C1 segment of cervical spinal cord (tissue), 14 donors: ENCODE results near the gene CALML5.
"Not testable (repeated sequence)": the region's sequence is repeated elsewhere in the genome, so short reads cannot be mapped to it uniquely, and the experiment has no call there.

Source experiments
- DNase-seq, 14 donors: peaks; one replicate each; lab custom pipeline; 2025; lab: John Stamatoyannopoulos, UW

Gene CALML5

GRCh38 chr10:5482016-5482415 is 17.4 kb downstream of the CALML5 start:
- DNase-seq, result no peak

GRCh38 chr10:5481121-5481520 is 18.2 kb downstream of the CALML5 start:
- DNase-seq, result no peak

- DNase-seq, result no peak
Measured at GRCh38 chr10:5480162-5480941, 19.0 kb downstream of the CALML5 start.

- no peak for DNase-seq
Measured at GRCh38 chr10:5479481-5480161, 19.7 kb downstream of the CALML5 start.

- DNase-seq, result no peak
Measured at GRCh38 chr10:5478694-5479305, 20.6 kb downstream of the CALML5 start.

GRCh38 chr10:5477948-5478693 is 21.2 kb downstream of the CALML5 start:
- no peak for DNase-seq

GRCh38 chr10:5476918-5477525 is 22.3 kb downstream of the CALML5 start:
- DNase-seq, result no peak

GRCh38 chr10:5475974-5476807 is 23.2 kb downstream of the CALML5 start:
- not testable (repeated sequence) for DNase-seq

- not testable (repeated sequence) for DNase-seq
Measured at GRCh38 chr10:5475088-5475487, 24.3 kb downstream of the CALML5 start.

GRCh38 chr10:5474642-5475041 is 24.7 kb downstream of the CALML5 start:
- not testable (repeated sequence) for DNase-seq

GRCh38 chr10:5470062-5470751 is 29.2 kb downstream of the CALML5 start:
- no peak for DNase-seq

- no peak for DNase-seq
Measured at GRCh38 chr10:5469353-5470061, 29.9 kb downstream of the CALML5 start.

GRCh38 chr10:5468262-5469106 is 30.9 kb downstream of the CALML5 start:
- no peak for DNase-seq

- no peak for DNase-seq
Measured at GRCh38 chr10:5467634-5468255, 31.6 kb downstream of the CALML5 start.

GRCh38 chr10:5467207-5467535 is 32.2 kb downstream of the CALML5 start:
- DNase-seq, result no peak

GRCh38 chr10:5466451-5467206 is 32.7 kb downstream of the CALML5 start:
- no peak for DNase-seq

GRCh38 chr10:5465976-5466450 is 33.4 kb downstream of the CALML5 start:
- DNase-seq, result no peak
